Fibroblast of the conjunctiva (primary cell): ENCODE results near the gene GAPT.
"Not testable (repeated sequence)": the region's sequence is repeated elsewhere in the genome, so short reads cannot be mapped to it uniquely, and the experiment has no call there.

ENCODE experiments used
- DNase-seq: peaks from one replicate; pipeline ENCODE4 v3.0.0-alpha.2; 2010; ENCODE audit warnings: low read depth

GAPT gene

GRCh38 chr5:58504766-58505165, 13.5 kb downstream of the GAPT start:
- DNase-seq, result no peak

GRCh38 chr5:58505502-58505901, 14.3 kb downstream of the GAPT start:
- no peak for DNase-seq

GRCh38 chr5:58505971-58506640, 14.9 kb downstream of the GAPT start:
- no peak for DNase-seq

DNA sequence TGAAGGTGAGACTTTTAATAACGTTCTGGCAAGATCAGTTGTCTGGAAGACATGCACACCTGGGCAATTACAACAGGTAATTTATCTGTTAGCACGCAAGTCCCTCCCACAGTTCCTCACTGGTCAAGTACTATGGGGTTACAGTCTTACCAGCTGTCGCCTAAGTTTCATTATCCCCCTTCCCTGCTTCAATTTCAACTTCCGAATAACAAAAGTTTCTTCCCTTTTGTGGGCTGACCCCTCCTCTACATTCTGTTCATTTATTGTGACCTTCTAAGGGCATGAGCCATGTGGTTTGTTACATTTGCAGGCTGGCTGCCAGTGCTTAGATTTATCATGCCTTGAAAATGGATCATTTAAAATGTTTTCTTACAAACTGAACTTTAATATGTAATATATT, 16.5 kb downstream of the GAPT start:
- no peak for DNase-seq

- DNase-seq, result no peak
Measured at GRCh38 chr5:58517198-58517597, 26.0 kb downstream of the GAPT start.

DNA sequence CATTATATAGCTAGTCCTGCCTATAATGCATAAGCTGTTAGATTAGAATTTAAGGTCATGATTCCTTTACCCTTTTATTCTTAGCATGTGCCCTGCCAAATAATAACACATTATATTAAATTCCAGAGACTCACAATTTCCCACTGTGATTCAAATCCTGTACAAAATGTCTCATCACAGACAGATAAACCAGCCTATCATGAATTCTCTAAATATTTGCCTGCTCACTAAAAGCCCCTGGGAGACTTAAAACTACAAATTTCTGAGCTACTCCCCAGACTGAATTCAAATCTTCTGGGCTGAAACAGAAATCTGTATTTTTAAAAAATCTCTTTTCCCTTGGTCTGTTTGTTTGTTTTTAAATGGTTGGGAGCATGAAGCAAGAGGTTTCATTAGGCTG, 32.7 kb downstream of the GAPT start:
- DNase-seq, result no peak

DNA sequence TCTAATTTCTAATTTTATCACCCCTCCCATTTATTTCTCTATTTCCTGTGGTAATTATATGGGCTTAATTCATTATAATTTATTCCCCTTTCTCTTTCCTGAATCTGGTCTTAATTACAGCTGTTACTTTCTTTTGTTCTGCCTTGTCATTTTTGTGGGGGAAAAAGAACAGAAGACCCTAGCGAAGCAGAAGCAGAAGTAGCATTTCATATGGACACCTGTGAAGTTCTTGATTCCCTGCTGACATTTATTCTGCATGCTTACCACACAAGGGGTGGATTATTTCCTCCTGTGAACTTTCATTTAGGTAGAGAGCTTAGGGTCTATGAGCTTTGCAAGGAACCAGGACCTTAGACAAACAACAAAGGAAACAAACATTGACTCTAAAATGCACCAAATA, 33.3 kb downstream of the GAPT start:
- DNase-seq, result no peak

GRCh38 chr5:58530942-58531490, 39.8 kb downstream of the GAPT start:
- DNase-seq, result no peak

DNA sequence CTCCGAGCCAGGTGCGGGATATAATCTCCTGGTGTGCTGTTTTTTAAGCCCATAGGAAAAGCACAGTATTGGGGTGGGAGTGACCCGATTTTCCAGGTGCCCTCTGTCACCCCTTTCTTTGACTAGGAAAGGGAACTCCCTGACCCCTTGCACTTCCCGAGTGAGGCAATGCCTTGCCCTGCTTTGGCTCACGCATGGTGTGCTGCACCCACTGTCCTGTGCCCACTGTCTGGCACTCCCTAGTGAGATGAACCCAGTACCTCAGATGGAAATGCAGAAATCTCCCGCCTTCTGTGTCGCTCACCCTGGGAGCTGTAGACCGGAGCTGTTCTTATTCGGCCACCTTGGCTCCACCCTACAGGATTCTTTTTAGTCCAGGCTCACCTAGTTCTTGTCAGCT, 50.7 kb downstream of the GAPT start:
- DNase-seq, result not testable (repeated sequence)

GRCh38 chr5:58542709-58543108, 51.5 kb downstream of the GAPT start:
- no peak for DNase-seq

GRCh38 chr5:58543723-58544122, 52.5 kb downstream of the GAPT start:
- no peak for DNase-seq

DNA sequence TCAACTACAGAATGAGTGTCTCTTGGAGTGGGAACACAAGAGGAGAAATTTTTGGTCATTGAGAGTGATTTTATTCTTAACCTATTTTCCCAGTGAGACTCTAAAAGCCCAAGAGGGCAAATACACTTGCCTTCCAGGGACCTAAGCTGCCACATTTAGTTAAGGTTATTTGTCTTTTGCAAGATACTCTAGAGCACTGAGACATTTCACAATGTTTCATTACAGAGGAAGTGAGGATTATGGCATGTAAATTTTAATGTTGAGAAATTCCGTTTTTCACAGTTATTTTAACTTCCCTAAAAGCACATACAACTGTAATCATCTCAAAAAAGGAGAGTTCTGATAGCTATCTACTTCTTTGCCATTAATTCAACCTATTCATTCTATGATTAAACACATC, 53.0 kb downstream of the GAPT start:
- DNase-seq, result no peak

DNA sequence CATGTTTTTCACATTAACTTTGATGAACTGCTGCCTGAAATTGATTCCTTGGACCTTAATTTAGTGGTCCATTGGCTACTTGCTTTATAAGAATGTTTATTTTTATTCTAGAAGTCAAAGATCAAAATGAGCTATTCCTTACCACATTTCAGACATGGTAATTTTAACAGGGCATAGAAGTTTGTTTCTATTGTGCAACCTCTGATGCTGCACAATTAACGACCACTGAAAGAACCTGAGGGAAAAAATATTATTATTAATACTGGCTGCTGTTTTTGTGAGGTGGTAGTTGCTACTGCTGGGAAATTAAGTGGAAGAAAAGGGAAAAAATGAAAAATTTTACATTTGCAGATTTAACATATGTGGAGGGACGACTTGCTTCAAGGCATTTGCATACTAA, 53.7 kb downstream of the GAPT start:
- DNase-seq, result no peak

DNA sequence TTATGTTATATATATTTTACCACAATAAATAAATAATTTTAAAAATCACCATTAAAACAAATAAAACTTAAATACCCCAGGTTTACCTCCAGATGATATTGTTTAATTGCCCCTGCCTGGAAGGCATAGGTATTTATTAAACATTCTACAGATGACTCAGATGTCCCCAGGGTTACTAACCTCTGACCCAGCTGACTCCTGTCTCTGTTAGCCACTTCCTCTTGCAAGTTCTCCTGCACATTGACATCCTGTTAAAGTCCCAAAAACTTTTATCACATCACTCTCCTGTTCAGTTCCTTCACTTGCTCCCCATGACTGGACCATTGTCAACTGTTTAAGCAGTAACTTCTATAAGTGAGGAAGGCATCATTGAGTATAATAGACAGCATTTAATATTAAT, 54.7 kb downstream of the GAPT start:
- no peak for DNase-seq
